HepG2 (cell line): ENCODE measurements around the gene ZNF670. TPM values are rescaled to one million over a fixed set of nuclear protein-coding genes. Genes with fewer than 3 reads are reported as not detected.

Source experiments
- AGO1 ChIP-seq: fragments of 200-400 bp; formaldehyde crosslinking; IDR thresholded peaks from 2 replicates; pipeline ENCODE4 v1.6.1; 2017; ENCODE audit warnings: mild to moderate bottlenecking, low read depth, low read length, moderate library complexity; ENCODE audit not compliant: poor library complexity, severe bottlenecking
- BATF2 ChIP-seq: sonication (generic); formaldehyde crosslinking; IDR thresholded peaks from 2 replicates; pipeline ENCODE4 v1.8.0; 2022; ENCODE audit warnings: mild to moderate bottlenecking, missing genetic modification reagents, moderate library complexity
- ETV5 ChIP-seq: IDR thresholded peaks from 2 replicates; pipeline ENCODE4 v1.6.1; 2018; ENCODE audit warnings: missing biosample characterization, missing genetic modification reagents, inconsistent platforms, borderline replicate concordance
- MYNN ChIP-seq: sonication (generic); formaldehyde crosslinking; IDR thresholded peaks from 2 replicates; pipeline ENCODE4 v1.4.0; 2020; ENCODE audit warnings: mild to moderate bottlenecking, low read depth, missing genetic modification reagents
- NR2C2 ChIP-seq: sonication (generic); formaldehyde crosslinking; IDR thresholded peaks from 2 replicates; pipeline ENCODE4 v1.4.0; 2020; ENCODE audit warnings: missing genetic modification reagents, mild to moderate bottlenecking, moderate library complexity, borderline replicate concordance
- PITX1 ChIP-seq: sonication (generic); formaldehyde crosslinking; IDR thresholded peaks from 2 replicates; pipeline ENCODE4 v1.5.1; 2020; ENCODE audit warnings: mild to moderate bottlenecking, missing genetic modification reagents
- SOX13 ChIP-seq, 3 experiments: fragments of 450-650 bp in 1 of 3; sonication (generic) in 1 of 3; formaldehyde crosslinking in 1 of 3; IDR thresholded peaks in 2 of 3; conservative IDR thresholded peaks in 1 of 3; 2 replicates each; pipeline versions ENCODE4 v1.5.0 to v1.6.1; 2016 to 2020; ENCODE audit warnings: antibody characterized with exemption in 1 of 3, mild to moderate bottlenecking in 1 of 3, missing compliant biosample characterization in 1 of 3, missing genetic modification reagents in 1 of 3, moderate library complexity in 1 of 3
- SOX5 ChIP-seq: IDR thresholded peaks from 2 replicates; pipeline ENCODE4 v1.6.1; 2016; ENCODE audit warnings: borderline replicate concordance
- SYNCRIP ChIP-seq: fragments of 200-400 bp; formaldehyde crosslinking; IDR thresholded peaks from 2 replicates; pipeline ENCODE4 v1.6.1; 2018; ENCODE audit warnings: mild to moderate bottlenecking, low read depth, low read length; ENCODE audit not compliant: insufficient read depth
- TBP ChIP-seq: sonication (generic); formaldehyde crosslinking; IDR thresholded peaks from 2 replicates; pipeline ENCODE4 v1.5.0; 2020; ENCODE audit warnings: missing genetic modification reagents
- TCF12 ChIP-seq, 2 experiments: fragments of 450-650 bp in 1 of 2; sonication (generic) in 1 of 2; formaldehyde crosslinking in 1 of 2; IDR thresholded peaks; 2 replicates each; pipeline versions ENCODE4 v1.6.1 to v1.8.0; 2017 to 2022; ENCODE audit warnings: antibody characterized with exemption in 1 of 2, mild to moderate bottlenecking in 1 of 2, missing genetic modification reagents in 1 of 2, moderate library complexity in 1 of 2
- TFAP4 ChIP-seq: sonication (generic); IDR thresholded peaks from 2 replicates; pipeline ENCODE4 v1.6.1; 2016; ENCODE audit warnings: low read depth, borderline replicate concordance
- ZFY ChIP-seq: sonication (generic); formaldehyde crosslinking; IDR thresholded peaks from 2 replicates; pipeline ENCODE4 v1.4.0; 2020; ENCODE audit warnings: missing genetic modification reagents
- ZNF12 ChIP-seq: sonication (generic); formaldehyde crosslinking; IDR thresholded peaks from 2 replicates; pipeline ENCODE4 v1.5.0; 2020; ENCODE audit warnings: missing genetic modification reagents
- ZNF276 ChIP-seq: sonication (generic); formaldehyde crosslinking; IDR thresholded peaks from 2 replicates; pipeline ENCODE4 v1.4.0; 2020; ENCODE audit warnings: mild to moderate bottlenecking, low read depth, missing genetic modification reagents
- ZNF318 ChIP-seq: sonication (generic); formaldehyde crosslinking; IDR thresholded peaks from 2 replicates; pipeline ENCODE4 v1.4.0; 2020; ENCODE audit warnings: mild to moderate bottlenecking, missing genetic modification reagents
- ZNF543 ChIP-seq: sonication (generic); formaldehyde crosslinking; IDR thresholded peaks from 2 replicates; pipeline ENCODE4 v1.4.0; 2020; ENCODE audit warnings: mild to moderate bottlenecking, missing genetic modification reagents
- ZNF792 ChIP-seq: IDR thresholded peaks from 2 replicates; pipeline ENCODE4 v1.6.1; 2016
- polyA plus RNA-seq, 8 experiments: library from polyadenylated mRNA; depleted of rRNA in 3 of 8; stranded (reverse) in 7 of 8; unstranded in 1 of 8; fragments of >200 nt; fragmentation: Illumina TruSeq in 4 of 8; extraction: Trizol in 4 of 8; gene quantifications; 2 replicates each; pipeline versions ENCODE4 v1.2.1 to v1.2.3, GENCODE V29; 2011 to 2016; ENCODE audit warnings: low read depth in 4 of 8, missing spikeins in 1 of 8, mixed read lengths in 1 of 8; ENCODE audit not compliant: insufficient read depth in 1 of 8
- total RNA-seq, 5 experiments: library from RNA; depleted of rRNA; stranded (reverse); fragments of >200 nt; fragmentation: Illumina TruSeq; extraction: Trizol; gene quantifications; 2 replicates each; pipeline ENCODE4 v1.2.3, GENCODE V29; 2016; ENCODE audit warnings: low read depth in 1 of 5

ZNF670 gene
- total and polyA plus RNA-seq, 2 of the 13 experiments (the other 11 are each of a cell fraction or from before 2014, with no cell fraction given), result 4.2 to 10.9 TPM

- TF ChIP-seq TFAP4 (0 out of 2 replicates have a peak, but pooled peaks have one; percentile 8), SOX13 (IDR thresholded peaks at IDR 0.05) (peak; percentile 92), SOX13 (CRISPR knock-in tag; conservative IDR thresholded peaks at IDR 0.05 in 1 of 2, IDR thresholded peaks at IDR 0.05 in 1 of 2) (peak in 1 of 2 experiments; percentile 98; a peak in 2 of 4 replicates), AGO1 (no peak), ZNF12 (CRISPR knock-in tag) (0 out of 2 replicates have a peak, but pooled peaks have one; percentile 37), ZNF792 (CRISPR knock-in tag) (no peak; the same call in 1 of the 2 replicates), TBP (CRISPR knock-in tag) (no peak), ZNF543 (CRISPR knock-in tag) (no peak), PITX1 (no peak), TCF12 (IDR thresholded peaks at IDR 0.05) (no peak), TCF12 (CRISPR knock-in tag; IDR thresholded peaks at IDR 0.05) (no peak), NR2C2 (CRISPR knock-in tag) (0 out of 2 replicates have a peak, but pooled peaks have one; percentile 9), ZNF276 (no peak), SOX5 (CRISPR knock-in tag) (peak; percentile 94), MYNN (CRISPR knock-in tag) (no peak), BATF2 (CRISPR knock-in tag) (no peak), ZFY (no peak), ETV5 (peak; percentile 63; the same call in 1 of the 2 replicates), ZNF318 (CRISPR knock-in tag) (no peak), SYNCRIP (no peak)
Measured at GRCh38 chr1:247054992-247055415, 23.6 kb downstream of the ZNF670 start (continued).
